OCI-LY1 (cell line): ENCODE data around the gene EIF2A.
A peak's percentile ranks its signal among the peaks of the same experiment; 100 is the strongest.
"Not testable (repeated sequence)": the region's sequence is repeated elsewhere in the genome, so short reads cannot be mapped to it uniquely, and the experiment has no call there.

Source experiments
- H2AFZ ChIP-seq: fragments of 200-600 bp; sonication (generic), shearing (Covaris generic); 2 replicates; pipeline ENCODE4 v1.6.0; 2014; ENCODE audit warnings: antibody characterized with exemption, mild to moderate bottlenecking, low read length
- H3F3A ChIP-seq: fragments of 200-600 bp; sonication (generic), shearing (Covaris generic); 2 replicates; pipeline ENCODE4 v1.6.0; 2014; ENCODE audit warnings: mild to moderate bottlenecking, antibody characterized with exemption, low read length, moderate library complexity; ENCODE audit not compliant: insufficient read depth
- H3K27ac ChIP-seq: fragments of 200-600 bp; sonication (generic); 2 replicates; pipeline ENCODE4 v1.5.1; 2014; ENCODE audit warnings: low read length, mixed run types, mild to moderate bottlenecking, low read depth; ENCODE audit not compliant: poor library complexity, severe bottlenecking
- H3K27me3 ChIP-seq: fragments of 200-600 bp; sonication (generic); 2 replicates; pipeline ENCODE4 v1.6.0; 2014; ENCODE audit warnings: antibody characterized with exemption, mild to moderate bottlenecking, low read length, moderate library complexity; ENCODE audit not compliant: insufficient read depth
- H3K36me3 ChIP-seq: fragments of 200-600 bp; sonication (generic); 2 replicates; pipeline ENCODE4 v1.6.1; 2014; ENCODE audit warnings: mild to moderate bottlenecking, antibody characterized with exemption, low read length, moderate library complexity, mixed read lengths; ENCODE audit not compliant: insufficient read depth
- H3K4me1 ChIP-seq: fragments of 200-600 bp; sonication (generic); 2 replicates; pipeline ENCODE4 v1.5.1; 2014; ENCODE audit warnings: mild to moderate bottlenecking, low read length, moderate library complexity; ENCODE audit not compliant: insufficient read depth, severe bottlenecking
- H3K4me2 ChIP-seq: fragments of 200-600 bp; sonication (generic), shearing (Covaris generic); 2 replicates; pipeline ENCODE4 v1.6.1; 2014; ENCODE audit warnings: low read length
- H3K4me3 ChIP-seq: fragments of 200-600 bp; sonication (generic); 2 replicates; pipeline ENCODE4 v1.5.1; 2014; ENCODE audit warnings: low read length, low read depth, mild to moderate bottlenecking, mixed read lengths; ENCODE audit not compliant: poor library complexity, severe bottlenecking
- H3K79me2 ChIP-seq: fragments of 200-600 bp; shearing (Covaris generic); 2 replicates; pipeline ENCODE4 v1.6.1; 2016; ENCODE audit warnings: mixed run types, low read length, mixed read lengths; ENCODE audit not compliant: insufficient read depth
- H3K9ac ChIP-seq: fragments of 200-600 bp; sonication (generic), shearing (Covaris generic); 2 replicates; pipeline ENCODE4 v1.6.1; 2014; ENCODE audit warnings: mild to moderate bottlenecking, low read length, mixed read lengths
- H3K9me2 ChIP-seq: fragments of 200-600 bp; sonication (generic), shearing (Covaris generic); 2 replicates; pipeline ENCODE4 v1.6.1; 2014; ENCODE audit warnings: low read depth, mild to moderate bottlenecking, low read length, mixed read lengths
- H3K9me3 ChIP-seq: fragments of 200-600 bp; shearing (Covaris generic); 2 replicates; pipeline ENCODE4 v1.6.1; 2014; ENCODE audit warnings: low read length, mixed read lengths
- H4K20me1 ChIP-seq: fragments of 200-600 bp; sonication (generic), shearing (Covaris generic); 2 replicates; pipeline ENCODE4 v1.6.0; 2016; ENCODE audit warnings: mild to moderate bottlenecking, low read length; ENCODE audit not compliant: insufficient read depth
- CTCF ChIP-seq: fragments of 200-600 bp; sonication (generic), shearing (Covaris generic); IDR thresholded peaks from 2 replicates; pipeline ENCODE4 v1.5.1; 2017; ENCODE audit warnings: mild to moderate bottlenecking, antibody characterized with exemption, low read length, moderate library complexity, mixed read lengths
- EZH2 ChIP-seq: fragments of 200-600 bp; sonication (generic), shearing (Covaris generic); IDR thresholded peaks from 2 replicates; pipeline ENCODE4 v1.8.0; 2017; ENCODE audit warnings: borderline replicate concordance, mixed run types, mild to moderate bottlenecking, antibody characterized with exemption, low read length, moderate library complexity, mixed read lengths

Gene EIF2A

GRCh38 chr3:150546226-150547044 is at the start of gene EIF2A, which contains the start of gene SERP1:
Gene EIF2A, plus strand, starts transcription at chr3:150546787. Its CDS starts 16 bp downstream, at chr3:150546803.
Gene SERP1, minus strand, starts transcription at chr3:150546496. Its CDS starts 361 bp downstream, at chr3:150546135.
- Histone ChIP-seq H3K9me3 (no peaks in the 10 kb centered on the region), H3K9ac (peak within 1 kb of the TSS; percentile 90), H3K79me2 (peaks cover 74% of the 10 kb centered on the region), H3K27me3 (no peaks in the 10 kb centered on the region), H3K27ac (peak within 1 kb of the TSS; percentile 75), H3K4me2 (peak within 1 kb of the TSS; percentile 97), H4K20me1 (no peaks in the 10 kb centered on the region), H3K9me2 (no peaks in the 10 kb centered on the region), H3K4me1 (peaks cover 42% of the 10 kb centered on the region), H3F3A (no peaks in the 10 kb centered on the region; the same call in 1 of the 2 replicates), H3K36me3 (peaks cover 61% of the 10 kb centered on the region), H2AFZ (peak within 1 kb of the TSS; percentile 3; the same call in 1 of the 2 replicates), H3K4me3 (peak within 1 kb of the TSS; percentile 89)
- TF ChIP-seq EZH2 (no peak), CTCF (no peak)

GRCh38 chr3:150497956-150498355 is 48.6 kb upstream of the EIF2A start:
- no peaks in the 10 kb centered on the region for H3K79me2 ChIP-seq
- no peaks in the 10 kb centered on the region for H3K9me2 ChIP-seq
- no peaks in the 10 kb centered on the region for H3K9me3 ChIP-seq
- H3K9ac ChIP-seq: no peak overlapping the region
- no peaks in the 10 kb centered on the region for H3K4me1 ChIP-seq
- H2AFZ ChIP-seq: no peak overlapping the region
- no peaks in the 10 kb centered on the region for H4K20me1 ChIP-seq
- H3K36me3 ChIP-seq: no peaks in the 10 kb centered on the region; the same call in 1 of the 2 replicates
- TF ChIP-seq CTCF: no peak
- no peak for TF ChIP-seq EZH2
- no peaks in the 10 kb centered on the region for H3K27me3 ChIP-seq
- no peaks in the 10 kb centered on the region for H3F3A ChIP-seq
- H3K27ac ChIP-seq: no peak overlapping the region
- no peak overlapping the region for H3K4me2 ChIP-seq
- H3K4me3 ChIP-seq: no peak overlapping the region

GRCh38 chr3:150500960-150501359 is 45.6 kb upstream of the EIF2A start:
- not testable (repeated sequence) for H3K27ac ChIP-seq

More at GRCh38 chr3:150500960-150501359, 45.6 kb upstream of the EIF2A start:
- not testable (repeated sequence) for H3F3A ChIP-seq, H3K9me3 ChIP-seq, H3K9me2 ChIP-seq, H3K4me2 ChIP-seq, H2AFZ ChIP-seq, H4K20me1 ChIP-seq, H3K36me3 ChIP-seq, H3K4me3 ChIP-seq, H3K79me2 ChIP-seq, H3K4me1 ChIP-seq, H3K27me3 ChIP-seq, H3K9ac ChIP-seq
